Measurements from ENCODE around the gene RASSF7. TPM values are rescaled to one million over a fixed set of nuclear protein-coding genes. Genes with fewer than 3 reads are reported as not detected.

The RASSF7 gene
- total and polyA plus RNA-seq, 10 of the 15 experiments (the other 5 are each of a cell fraction or from before 2014, with no cell fraction given): 0.39 to 29.7 (median 13.2) TPM

DNA sequence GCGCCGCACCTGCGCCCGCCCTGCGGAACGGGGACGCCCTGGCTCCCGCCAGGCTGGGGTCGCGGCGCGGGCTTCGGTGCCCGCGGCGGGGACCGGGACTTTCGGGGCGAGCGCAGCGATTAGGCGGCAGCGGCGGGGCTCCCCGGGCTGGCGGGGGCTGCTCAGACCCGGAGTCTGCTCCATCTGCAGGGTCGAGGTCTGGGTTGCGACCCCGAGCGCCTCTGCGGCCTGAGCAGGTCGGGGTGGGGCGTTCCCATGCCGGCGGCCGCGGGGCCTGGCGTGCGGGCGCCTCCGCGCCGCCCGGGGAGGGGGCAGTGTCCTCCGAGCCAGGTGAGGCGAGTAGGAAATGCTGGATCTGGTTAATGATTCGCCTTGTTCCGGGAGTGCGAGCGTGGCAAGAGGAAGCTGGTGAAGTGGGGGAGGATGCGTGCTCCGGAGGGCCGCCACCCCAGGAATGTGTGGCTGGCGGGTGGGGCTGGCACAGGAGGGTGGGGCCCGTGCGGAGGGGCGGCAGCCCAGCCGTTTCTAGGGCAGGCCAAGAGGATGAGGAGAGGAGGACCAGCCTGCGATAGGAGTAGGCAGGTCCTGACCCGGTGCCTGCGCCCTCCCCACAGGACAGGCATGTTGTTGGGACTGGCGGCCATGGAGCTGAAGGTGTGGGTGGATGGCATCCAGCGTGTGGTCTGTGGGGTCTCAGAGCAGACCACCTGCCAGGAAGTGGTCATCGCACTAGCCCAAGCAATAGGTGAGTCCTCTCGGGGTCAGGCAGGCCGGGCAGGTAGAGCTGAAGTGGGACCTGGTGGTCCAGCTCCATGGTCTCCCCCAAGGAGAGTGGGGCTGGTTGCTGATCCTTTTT is 606 bp downstream of the RASSF7 start (continued):
- TF ChIP-seq, protein P1, sequence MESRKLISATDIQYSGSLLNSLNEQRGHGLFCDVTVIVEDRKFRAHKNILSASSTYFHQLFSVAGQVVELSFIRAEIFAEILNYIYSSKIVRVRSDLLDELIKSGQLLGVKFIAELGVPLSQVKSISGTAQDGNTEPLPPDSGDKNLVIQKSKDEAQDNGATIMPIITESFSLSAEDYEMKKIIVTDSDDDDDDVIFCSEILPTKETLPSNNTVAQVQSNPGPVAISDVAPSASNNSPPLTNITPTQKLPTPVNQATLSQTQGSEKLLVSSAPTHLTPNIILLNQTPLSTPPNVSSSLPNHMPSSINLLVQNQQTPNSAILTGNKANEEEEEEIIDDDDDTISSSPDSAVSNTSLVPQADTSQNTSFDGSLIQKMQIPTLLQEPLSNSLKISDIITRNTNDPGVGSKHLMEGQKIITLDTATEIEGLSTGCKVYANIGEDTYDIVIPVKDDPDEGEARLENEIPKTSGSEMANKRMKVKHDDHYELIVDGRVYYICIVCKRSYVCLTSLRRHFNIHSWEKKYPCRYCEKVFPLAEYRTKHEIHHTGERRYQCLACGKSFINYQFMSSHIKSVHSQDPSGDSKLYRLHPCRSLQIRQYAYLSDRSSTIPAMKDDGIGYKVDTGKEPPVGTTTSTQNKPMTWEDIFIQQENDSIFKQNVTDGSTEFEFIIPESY (IDR thresholded peaks at IDR 0.05): no peak
- TF ChIP-seq NR2F1 (conservative IDR thresholded peaks at IDR 0.05) (peak; percentile 81), ZNF207 (IDR thresholded peaks at IDR 0.05; ENCODE audit: borderline replicate concordance) (no peak), CBX3 (IDR thresholded peaks at IDR 0.05; ENCODE audit: borderline replicate concordance, low read depth) (no peak), CHD4 (IDR thresholded peaks at IDR 0.05) (no peak), PML (IDR thresholded peaks at IDR 0.05; ENCODE audit: low read length) (no peak), EZH2 (IDR thresholded peaks at IDR 0.05; ENCODE audit: borderline replicate concordance, control insufficient read depth, low read depth, low read length) (no peak), FOXK2 (IDR thresholded peaks at IDR 0.05) (no peak), NBN (IDR thresholded peaks at IDR 0.05) (no peak), HDAC6 (IDR thresholded peaks at IDR 0.05; ENCODE audit: unreplicated experiment) (no peak), HDAC2 (IDR thresholded peaks at IDR 0.05) (no peak), BRCA1 (IDR thresholded peaks at IDR 0.05; ENCODE audit: low read depth, low read length) (no peak), RFX5 (IDR thresholded peaks at IDR 0.05; ENCODE audit: low read depth, low read length) (no peak), KDM1A (IDR thresholded peaks at IDR 0.05; ENCODE audit: borderline replicate concordance) (no peak), DPF2 (IDR thresholded peaks at IDR 0.05) (peak; percentile 33), POLR2AphosphoS5 (IDR thresholded peaks at IDR 0.05; ENCODE audit: low read length) (no peak), CREM (IDR thresholded peaks at IDR 0.05; ENCODE audit: low read depth) (no peak), GATAD2B (conservative IDR thresholded peaks at IDR 0.05; ENCODE audit: low read depth) (peak; percentile 63), ZNF622 (IDR thresholded peaks at IDR 0.05) (no peak)
- TF ChIP-seq, protein P2, sequence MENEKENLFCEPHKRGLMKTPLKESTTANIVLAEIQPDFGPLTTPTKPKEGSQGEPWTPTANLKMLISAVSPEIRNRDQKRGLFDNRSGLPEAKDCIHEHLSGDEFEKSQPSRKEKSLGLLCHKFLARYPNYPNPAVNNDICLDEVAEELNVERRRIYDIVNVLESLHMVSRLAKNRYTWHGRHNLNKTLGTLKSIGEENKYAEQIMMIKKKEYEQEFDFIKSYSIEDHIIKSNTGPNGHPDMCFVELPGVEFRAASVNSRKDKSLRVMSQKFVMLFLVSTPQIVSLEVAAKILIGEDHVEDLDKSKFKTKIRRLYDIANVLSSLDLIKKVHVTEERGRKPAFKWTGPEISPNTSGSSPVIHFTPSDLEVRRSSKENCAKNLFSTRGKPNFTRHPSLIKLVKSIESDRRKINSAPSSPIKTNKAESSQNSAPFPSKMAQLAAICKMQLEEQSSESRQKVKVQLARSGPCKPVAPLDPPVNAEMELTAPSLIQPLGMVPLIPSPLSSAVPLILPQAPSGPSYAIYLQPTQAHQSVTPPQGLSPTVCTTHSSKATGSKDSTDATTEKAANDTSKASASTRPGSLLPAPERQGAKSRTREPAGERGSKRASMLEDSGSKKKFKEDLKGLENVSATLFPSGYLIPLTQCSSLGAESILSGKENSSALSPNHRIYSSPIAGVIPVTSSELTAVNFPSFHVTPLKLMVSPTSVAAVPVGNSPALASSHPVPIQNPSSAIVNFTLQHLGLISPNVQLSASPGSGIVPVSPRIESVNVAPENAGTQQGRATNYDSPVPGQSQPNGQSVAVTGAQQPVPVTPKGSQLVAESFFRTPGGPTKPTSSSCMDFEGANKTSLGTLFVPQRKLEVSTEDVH (IDR thresholded peaks at IDR 0.05; ENCODE audit: low read depth, partially characterized antibody): no peak
- TF ChIP-seq, protein P3, sequence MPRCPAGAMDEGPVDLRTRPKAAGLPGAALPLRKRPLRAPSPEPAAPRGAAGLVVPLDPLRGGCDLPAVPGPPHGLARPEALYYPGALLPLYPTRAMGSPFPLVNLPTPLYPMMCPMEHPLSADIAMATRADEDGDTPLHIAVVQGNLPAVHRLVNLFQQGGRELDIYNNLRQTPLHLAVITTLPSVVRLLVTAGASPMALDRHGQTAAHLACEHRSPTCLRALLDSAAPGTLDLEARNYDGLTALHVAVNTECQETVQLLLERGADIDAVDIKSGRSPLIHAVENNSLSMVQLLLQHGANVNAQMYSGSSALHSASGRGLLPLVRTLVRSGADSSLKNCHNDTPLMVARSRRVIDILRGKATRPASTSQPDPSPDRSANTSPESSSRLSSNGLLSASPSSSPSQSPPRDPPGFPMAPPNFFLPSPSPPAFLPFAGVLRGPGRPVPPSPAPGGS (IDR thresholded peaks at IDR 0.05; ENCODE audit: borderline replicate concordance, insufficient read depth, low read depth, low read length, poor library complexity, severe bottlenecking): no peak
- TF ChIP-seq, protein P4, sequence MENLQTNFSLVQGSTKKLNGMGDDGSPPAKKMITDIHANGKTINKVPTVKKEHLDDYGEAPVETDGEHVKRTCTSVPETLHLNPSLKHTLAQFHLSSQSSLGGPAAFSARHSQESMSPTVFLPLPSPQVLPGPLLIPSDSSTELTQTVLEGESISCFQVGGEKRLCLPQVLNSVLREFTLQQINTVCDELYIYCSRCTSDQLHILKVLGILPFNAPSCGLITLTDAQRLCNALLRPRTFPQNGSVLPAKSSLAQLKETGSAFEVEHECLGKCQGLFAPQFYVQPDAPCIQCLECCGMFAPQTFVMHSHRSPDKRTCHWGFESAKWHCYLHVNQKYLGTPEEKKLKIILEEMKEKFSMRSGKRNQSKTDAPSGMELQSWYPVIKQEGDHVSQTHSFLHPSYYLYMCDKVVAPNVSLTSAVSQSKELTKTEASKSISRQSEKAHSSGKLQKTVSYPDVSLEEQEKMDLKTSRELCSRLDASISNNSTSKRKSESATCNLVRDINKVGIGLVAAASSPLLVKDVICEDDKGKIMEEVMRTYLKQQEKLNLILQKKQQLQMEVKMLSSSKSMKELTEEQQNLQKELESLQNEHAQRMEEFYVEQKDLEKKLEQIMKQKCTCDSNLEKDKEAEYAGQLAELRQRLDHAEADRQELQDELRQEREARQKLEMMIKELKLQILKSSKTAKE (IDR thresholded peaks at IDR 0.05; ENCODE audit: low read depth, poor library complexity, severe bottlenecking): no peak

All from GM12878 (cell line).